Mesenchymal stem cell (in vitro differentiated cells and primary cell): Measurements from ENCODE around the gene PLCD1.

Source experiments
- DNase-seq: peaks from one replicate; pipeline ENCODE4 v3.0.0-alpha.2; 2013
- H2AFZ ChIP-seq: one replicate; pipeline ENCODE4 v1.6.1; 2013; ENCODE audit warnings: low read depth, mild to moderate bottlenecking, control low read depth, inconsistent platforms, low read length, moderate library complexity
- H2AK5ac ChIP-seq: 2 replicates; pipeline ENCODE4 v1.6.1; 2013; ENCODE audit warnings: low read length, moderate library complexity, mild to moderate bottlenecking, inconsistent platforms; ENCODE audit not compliant: severe bottlenecking
- H2BK120ac ChIP-seq: one replicate; pipeline ENCODE4 v1.6.1; 2013; ENCODE audit warnings: low read depth, mild to moderate bottlenecking, inconsistent platforms, low read length, moderate library complexity
- H2BK12ac ChIP-seq, 2 experiments: one replicate each; pipeline ENCODE4 v1.6.1; 2013; ENCODE audit warnings: inconsistent platforms in 2 of 2, low read length in 2 of 2, mild to moderate bottlenecking in 2 of 2, moderate library complexity in 2 of 2, control low read depth in 1 of 2
- H2BK15ac ChIP-seq: one replicate; pipeline ENCODE4 v1.6.1; 2013; ENCODE audit warnings: mild to moderate bottlenecking, low read depth, inconsistent platforms; ENCODE audit not compliant: poor library complexity, severe bottlenecking
- H2BK5ac ChIP-seq: 2 replicates; pipeline ENCODE4 v1.6.1; 2013; ENCODE audit warnings: low read depth, mild to moderate bottlenecking, low read length, control low read depth, inconsistent platforms; ENCODE audit not compliant: poor library complexity, severe bottlenecking
- H3K14ac ChIP-seq, 2 experiments: one replicate each; pipeline ENCODE4 v1.6.1; 2013; ENCODE audit warnings: inconsistent platforms in 2 of 2, low read length in 2 of 2, control low read depth in 1 of 2, mild to moderate bottlenecking in 1 of 2, moderate library complexity in 1 of 2
- H3K18ac ChIP-seq, 2 experiments: one replicate each; pipeline ENCODE4 v1.6.1; 2013; ENCODE audit warnings: inconsistent platforms in 2 of 2, low read length in 2 of 2, control low read depth in 1 of 2, low read depth in 1 of 2, mild to moderate bottlenecking in 1 of 2
- H3K23ac ChIP-seq, 2 experiments: one replicate each; pipeline ENCODE4 v1.6.1; 2013; ENCODE audit warnings: inconsistent platforms in 2 of 2, low read length in 2 of 2, mild to moderate bottlenecking in 2 of 2, moderate library complexity in 2 of 2, control low read depth in 1 of 2
- H3K27ac ChIP-seq: 2 replicates; pipeline ENCODE4 v1.5.1; 2013; ENCODE audit warnings: mild to moderate bottlenecking, moderate library complexity, low read length, control low read depth, inconsistent platforms; ENCODE audit not compliant: poor library complexity, severe bottlenecking
- H3K27me3 ChIP-seq, 2 experiments: 2 replicates each; pipeline versions ENCODE4 v1.6.1 to v1.7.0; 2013; ENCODE audit warnings: low read length in 2 of 2, mild to moderate bottlenecking in 2 of 2, moderate library complexity in 2 of 2, control low read depth in 1 of 2, inconsistent platforms in 1 of 2; ENCODE audit not compliant: control insufficient read depth in 1 of 2, insufficient read depth in 1 of 2
- H3K36me3 ChIP-seq, 2 experiments: 2 replicates each; pipeline versions ENCODE4 v1.6.1 to v1.7.0; 2013; ENCODE audit warnings: low read length in 2 of 2, control low read depth in 1 of 2, inconsistent platforms in 1 of 2, low read depth in 1 of 2, mild to moderate bottlenecking in 1 of 2; ENCODE audit not compliant: insufficient read depth in 2 of 2, control insufficient read depth in 1 of 2
- H3K4ac ChIP-seq, 2 experiments: one replicate each; pipeline ENCODE4 v1.6.1; 2013; ENCODE audit warnings: inconsistent platforms in 2 of 2, low read length in 2 of 2, mild to moderate bottlenecking in 2 of 2, moderate library complexity in 2 of 2, control low read depth in 1 of 2, low read depth in 1 of 2
- H3K4me1 ChIP-seq: 2 replicates; pipeline ENCODE4 v1.6.1; 2013; ENCODE audit warnings: low read depth, low read length, control low read depth; ENCODE audit not compliant: control insufficient read depth, insufficient read depth
- H3K4me2 ChIP-seq: 2 replicates; pipeline ENCODE4 v1.6.1; 2013; ENCODE audit warnings: low read length, mild to moderate bottlenecking, inconsistent platforms; ENCODE audit not compliant: poor library complexity, severe bottlenecking
- H3K4me3 ChIP-seq, 2 experiments: 2 replicates each; pipeline versions ENCODE4 v1.5.1 to v1.7.0; 2013; ENCODE audit warnings: low read length in 2 of 2, mild to moderate bottlenecking in 2 of 2, control low read depth in 1 of 2, low read depth in 1 of 2; ENCODE audit not compliant: insufficient read depth in 1 of 2
- H3K79me1 ChIP-seq: replicated peaks from 2 replicates; pipeline ENCODE4 v1.6.1; 2013; ENCODE audit warnings: mild to moderate bottlenecking, control low read depth, low read length, inconsistent platforms; ENCODE audit not compliant: poor library complexity, severe bottlenecking
- H3K9ac ChIP-seq: 2 replicates; pipeline ENCODE4 v1.7.0; 2013; ENCODE audit warnings: mild to moderate bottlenecking, low read length, moderate library complexity
- H3K9me3 ChIP-seq: 2 replicates; pipeline ENCODE4 v1.7.0; 2013; ENCODE audit warnings: mild to moderate bottlenecking, low read length; ENCODE audit not compliant: control insufficient read depth
- H4K8ac ChIP-seq: one replicate; pipeline ENCODE4 v1.6.1; 2013; ENCODE audit warnings: inconsistent platforms, mild to moderate bottlenecking, low read length, moderate library complexity
- H4K91ac ChIP-seq: one replicate; pipeline ENCODE4 v1.6.1; 2013; ENCODE audit warnings: mild to moderate bottlenecking, low read length, inconsistent platforms
- WGBS: methylation state at CpG from one replicate; pipeline ENCODE4 v1.1.7; 2013; ENCODE audit warnings: mixed read lengths; 5-methylcytosine and 5-hydroxymethylcytosine counted together

The PLCD1 gene

DNA sequence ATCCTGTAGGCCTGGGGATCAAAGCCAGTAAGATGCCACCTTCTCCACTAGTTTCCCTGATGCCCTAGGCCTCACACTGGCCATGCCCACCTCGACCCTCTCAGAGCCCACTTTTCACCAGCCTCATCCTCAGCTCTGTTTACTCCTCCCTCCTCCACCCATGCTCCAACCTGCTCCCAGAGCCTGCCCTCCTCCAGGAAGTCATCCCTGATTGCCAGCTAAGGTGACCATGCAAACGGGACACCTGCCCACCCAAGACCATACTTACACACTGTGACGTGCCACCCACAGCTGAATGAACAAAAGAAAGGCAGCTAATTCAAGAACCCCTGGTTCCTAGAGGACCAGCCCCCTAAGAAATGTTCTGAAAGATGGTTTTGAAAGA is 9.1 kb downstream of the PLCD1 start:
- Histone ChIP-seq H3K4me1 (peaks cover 20% of the 10 kb centered on the region), H3K9ac (no peak overlapping the region), H3K18ac (no peak overlapping the region), H3K27ac (no peak overlapping the region), H2BK5ac (no peak overlapping the region), H3K9me3 (peaks cover 9% of the 10 kb centered on the region), H3K4ac (no peak overlapping the region), H2BK12ac (no peak overlapping the region), H3K36me3 (peaks cover 42 to 49% of the 10 kb centered on the region in 2 experiments), H2BK15ac (no peak overlapping the region), H2BK120ac (no peak overlapping the region), H3K4me3 (no peak overlapping the region), H3K23ac (no peak overlapping the region), H4K91ac (no peak overlapping the region), H3K27me3 (no peaks in the 10 kb centered on the region), H2AFZ (no peak overlapping the region), H4K8ac (no peak overlapping the region), H3K14ac (no peak overlapping the region), H2AK5ac (no peak overlapping the region), H3K79me1 (peaks cover 1% of the 10 kb centered on the region), H3K4me2 (no peak overlapping the region)
- WGBS, result 85% methylated on average over 3 of the region's 3 CpGs
- DNase-seq, result no peak

DNA sequence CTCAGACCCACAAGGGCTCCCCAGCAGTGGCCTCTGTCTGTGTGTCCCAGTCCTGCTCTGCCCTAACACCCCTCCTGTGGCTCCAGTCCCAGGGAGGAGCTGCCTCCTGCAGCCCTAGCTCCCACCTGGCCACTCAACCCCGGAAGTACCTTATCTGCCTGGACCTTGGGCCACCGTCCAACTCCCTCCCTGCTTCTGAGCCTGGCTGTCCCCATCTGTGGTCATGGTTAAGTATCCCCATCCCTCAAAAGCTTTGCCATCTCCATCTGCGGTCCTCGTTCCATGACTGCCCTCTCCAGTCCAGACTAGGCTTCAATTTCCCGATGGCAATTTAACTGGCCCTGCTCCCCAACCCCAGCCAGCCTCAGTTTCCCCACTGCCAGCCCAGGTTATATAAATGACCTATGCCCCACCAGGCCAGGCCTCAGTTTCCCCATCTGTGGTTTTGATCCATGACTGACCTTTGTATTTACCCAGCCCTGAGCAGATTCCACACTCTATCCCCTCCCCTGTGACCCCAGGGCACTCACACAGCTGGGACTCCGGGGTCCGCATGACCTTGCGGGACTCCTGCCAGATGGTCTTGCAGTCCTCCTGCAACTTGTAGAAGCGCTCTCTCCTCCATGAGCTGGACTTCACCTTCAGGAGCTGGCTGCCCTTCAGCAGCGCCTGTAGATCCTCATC is 9.6 kb downstream of the PLCD1 start:
- no peak overlapping the region for H2AK5ac ChIP-seq
- peaks cover 42 to 54% of the 10 kb centered on the region in 2 experiments for H3K36me3 ChIP-seq
- no peak overlapping the region for H3K4me2 ChIP-seq
- no peak overlapping the region for H4K8ac ChIP-seq
- WGBS, result 97% methylated on average over 10 of the region's 10 CpGs
- no peak overlapping the region for H2BK120ac ChIP-seq
- H2BK12ac ChIP-seq, result no peak overlapping the region
- no peak overlapping the region for H2AFZ ChIP-seq
- DNase-seq, result no peak
- H3K23ac ChIP-seq, result no peak overlapping the region
- H3K4me3 ChIP-seq, result no peak overlapping the region
- no peak overlapping the region for H2BK5ac ChIP-seq
- no peak overlapping the region for H3K9ac ChIP-seq
- peaks cover 9% of the 10 kb centered on the region for H3K9me3 ChIP-seq
- H3K4me1 ChIP-seq, result peaks cover 20% of the 10 kb centered on the region
- H3K79me1 ChIP-seq, result peaks cover 1% of the 10 kb centered on the region
- no peak overlapping the region for H2BK15ac ChIP-seq
- no peak overlapping the region for H3K14ac ChIP-seq
- no peak overlapping the region for H4K91ac ChIP-seq
- H3K27ac ChIP-seq, result no peak overlapping the region
- no peaks in the 10 kb centered on the region for H3K27me3 ChIP-seq
- no peak overlapping the region for H3K18ac ChIP-seq
- H3K4ac ChIP-seq, result no peak overlapping the region

DNA sequence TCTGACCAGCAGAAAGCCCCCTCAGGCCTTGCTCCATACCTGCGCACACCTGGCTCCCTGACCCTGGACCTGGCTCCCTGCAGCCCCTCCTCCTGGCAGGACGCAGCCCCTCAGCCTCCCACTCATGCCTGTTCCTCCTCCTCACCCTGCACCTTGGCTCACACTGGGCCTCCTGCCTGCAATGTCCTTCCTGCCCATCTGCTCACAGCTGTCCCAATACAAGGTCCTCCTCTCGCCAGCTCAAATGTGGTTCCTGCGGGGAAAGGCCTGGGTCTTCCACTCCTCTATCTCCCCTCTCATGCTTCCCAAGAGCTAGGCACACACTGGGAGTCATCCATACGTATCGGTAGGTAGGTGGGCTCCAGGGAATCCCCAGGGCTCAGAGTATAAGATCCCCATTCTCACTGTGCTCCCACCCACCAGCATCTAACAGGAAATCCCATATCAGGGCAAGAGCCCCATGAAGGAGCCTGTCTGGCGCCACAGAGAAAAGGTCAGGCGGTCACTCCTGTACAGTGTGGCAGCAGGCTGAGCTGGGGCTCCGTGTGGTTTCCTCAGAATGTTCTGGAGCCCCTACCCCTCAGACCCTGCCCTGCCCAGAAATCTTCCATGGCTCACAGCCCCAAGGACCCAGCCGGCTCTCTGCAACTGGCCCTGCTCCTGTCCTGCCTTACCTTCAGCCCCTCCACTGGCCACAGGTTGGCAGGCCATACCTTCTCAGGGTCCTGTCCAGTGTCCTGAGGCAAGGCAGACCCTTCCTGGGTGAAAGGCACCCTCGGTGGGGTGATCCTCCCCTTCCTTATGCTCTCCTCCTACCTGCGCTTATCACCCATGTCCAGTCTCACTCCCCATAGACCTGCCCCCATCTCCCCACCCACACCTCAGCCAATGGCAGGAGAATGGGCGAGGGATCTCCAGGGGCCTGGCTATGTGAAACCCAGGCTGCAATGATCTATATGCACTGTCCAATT is 10.9 kb downstream of the PLCD1 start:
- Histone ChIP-seq H3K4me2 (no peak overlapping the region), H4K91ac (no peak overlapping the region), H3K79me1 (peaks cover 1% of the 10 kb centered on the region), H2BK15ac (no peak overlapping the region), H2BK12ac (no peak overlapping the region), H3K27ac (no peak overlapping the region), H3K9ac (no peak overlapping the region), H2AFZ (no peak overlapping the region), H3K27me3 (no peaks in the 10 kb centered on the region), H3K14ac (no peak overlapping the region), H3K4me1 (peaks cover 15% of the 10 kb centered on the region), H4K8ac (no peak overlapping the region), H3K4me3 (peak overlapping the region in 1 of 2 experiments; percentile 18), H3K4ac (no peak overlapping the region), H3K23ac (no peak overlapping the region), H3K18ac (no peak overlapping the region), H2BK5ac (no peak overlapping the region), H3K9me3 (peaks cover 9% of the 10 kb centered on the region), H2BK120ac (no peak overlapping the region), H3K36me3 (peaks cover 42 to 64% of the 10 kb centered on the region in 2 experiments), H2AK5ac (no peak overlapping the region)
- 90% methylated on average over 12 of the region's 13 CpGs for WGBS
- no peak for DNase-seq
